Hepatocyte (in vitro differentiated cells): Measurements from ENCODE around the gene PRPF19. TPM values are rescaled to one million over a fixed set of nuclear protein-coding genes. Genes with fewer than 3 reads are reported as not detected.

Source experiments
- DNase-seq: peaks from one replicate; pipeline ENCODE4 v3.0.0-alpha.2; 2016; ENCODE audit warnings: low spot score
- H2AFZ ChIP-seq: fragments of 200-600 bp; sonication (generic); 2 replicates; pipeline ENCODE4 v1.6.0; 2016; ENCODE audit warnings: antibody characterized with exemption, mild to moderate bottlenecking
- H3K27ac ChIP-seq: fragments of 200-600 bp; sonication (generic); 2 replicates; pipeline ENCODE4 v1.5.1; 2016; ENCODE audit warnings: mild to moderate bottlenecking
- H3K27me3 ChIP-seq: fragments of 200-600 bp; sonication (generic); 2 replicates; pipeline ENCODE4 v1.6.1; 2016
- H3K36me3 ChIP-seq: fragments of 200-600 bp; sonication (generic); replicated peaks from 2 replicates; pipeline ENCODE4 v1.5.1; 2016; ENCODE audit warnings: low read depth; ENCODE audit not compliant: insufficient read depth
- H3K4me1 ChIP-seq: fragments of 200-600 bp; sonication (generic); 2 replicates; pipeline ENCODE4 v1.5.1; 2016; ENCODE audit warnings: mild to moderate bottlenecking, moderate library complexity; ENCODE audit not compliant: insufficient read depth
- H3K4me2 ChIP-seq: fragments of 200-600 bp; sonication (generic); 2 replicates; pipeline ENCODE4 v1.6.0; 2016
- H3K4me3 ChIP-seq: fragments of 200-600 bp; sonication (generic); 2 replicates; pipeline ENCODE4 v1.5.1; 2016; ENCODE audit warnings: mild to moderate bottlenecking
- H3K79me2 ChIP-seq: fragments of 200-600 bp; sonication (generic); 2 replicates; pipeline ENCODE4 v1.6.0; 2017; ENCODE audit warnings: mild to moderate bottlenecking
- H3K9me2 ChIP-seq: fragments of 200-600 bp; sonication (generic); replicated peaks from 2 replicates; pipeline ENCODE4 v1.6.0; 2017; ENCODE audit warnings: mild to moderate bottlenecking; ENCODE audit not compliant: insufficient read depth
- H3K9me3 ChIP-seq: fragments of 200-600 bp; sonication (generic); 2 replicates; pipeline ENCODE4 v1.5.1; 2016; ENCODE audit warnings: low read depth, mild to moderate bottlenecking
- H4K20me1 ChIP-seq: fragments of 200-600 bp; sonication (generic); 2 replicates; pipeline ENCODE4 v1.6.0; 2016; ENCODE audit warnings: mild to moderate bottlenecking; ENCODE audit not compliant: insufficient read depth, poor library complexity, severe bottlenecking
- EZH2 ChIP-seq: fragments of 200-600 bp; sonication (generic); IDR thresholded peaks from 2 replicates; pipeline ENCODE4 v1.6.1; 2016; ENCODE audit warnings: antibody characterized with exemption, mild to moderate bottlenecking, borderline replicate concordance
- EZH2phosphoT487 ChIP-seq: fragments of 200-600 bp; sonication (generic); IDR thresholded peaks from one replicate; pipeline ENCODE4 v1.6.1; 2018; ENCODE audit warnings: antibody characterized with exemption, mild to moderate bottlenecking, low read depth, moderate library complexity; ENCODE audit not compliant: unreplicated experiment, severe bottlenecking
- WGBS: methylation state at CpG from one replicate; pipeline ENCODE4 v1.1.6; 2016; ENCODE audit warnings: low lambda C conversion rate; ENCODE audit errors: missing lambda C conversion rate; 5-methylcytosine and 5-hydroxymethylcytosine counted together
- polyA plus RNA-seq: library from polyadenylated mRNA; unstranded; fragments of >200 nt; fragmentation: Nextera tagmentation; extraction: Ambion mirVana; gene quantifications from 2 replicates; pipeline ENCODE4 v1.2.1, GENCODE V29; 2016
- total RNA-seq: library from RNA; depleted of rRNA; stranded (reverse); fragments of >200 nt; gene quantifications from 2 replicates; pipeline ENCODE4 v1.2.3, GENCODE V29; 2014
- TF ChIP-seq, protein P1 (sequence below): fragments of 200-600 bp; sonication (generic); IDR thresholded peaks from 2 replicates; pipeline ENCODE4 v1.5.1; 2016; ENCODE audit warnings: antibody characterized with exemption, mild to moderate bottlenecking; ENCODE audit not compliant: poor library complexity

Gene PRPF19
- total and polyA plus RNA-seq, 2 experiments from 2014 or later, result 19.3 to 53.8 TPM

- no peaks in the 10 kb centered on the region for H3K9me2 ChIP-seq
- no peak overlapping the region for H3K4me3 ChIP-seq
- H3K9me3 ChIP-seq, result no peaks in the 10 kb centered on the region
- H3K4me2 ChIP-seq, result no peak overlapping the region
- H3K4me1 ChIP-seq, result no peaks in the 10 kb centered on the region
- no peak overlapping the region for H2AFZ ChIP-seq
- no peaks in the 10 kb centered on the region for H3K36me3 ChIP-seq
- H3K27ac ChIP-seq, result no peak overlapping the region
- H3K79me2 ChIP-seq, result no peaks in the 10 kb centered on the region
- WGBS, result 70% methylated on average over 16 of the region's 16 CpGs
- no peaks in the 10 kb centered on the region for H4K20me1 ChIP-seq
- DNase-seq, result peak; percentile 41
- no peaks in the 10 kb centered on the region for H3K27me3 ChIP-seq
- TF ChIP-seq EZH2phosphoT487 (no peak), EZH2 (no peak)
- TF ChIP-seq, protein P1, sequence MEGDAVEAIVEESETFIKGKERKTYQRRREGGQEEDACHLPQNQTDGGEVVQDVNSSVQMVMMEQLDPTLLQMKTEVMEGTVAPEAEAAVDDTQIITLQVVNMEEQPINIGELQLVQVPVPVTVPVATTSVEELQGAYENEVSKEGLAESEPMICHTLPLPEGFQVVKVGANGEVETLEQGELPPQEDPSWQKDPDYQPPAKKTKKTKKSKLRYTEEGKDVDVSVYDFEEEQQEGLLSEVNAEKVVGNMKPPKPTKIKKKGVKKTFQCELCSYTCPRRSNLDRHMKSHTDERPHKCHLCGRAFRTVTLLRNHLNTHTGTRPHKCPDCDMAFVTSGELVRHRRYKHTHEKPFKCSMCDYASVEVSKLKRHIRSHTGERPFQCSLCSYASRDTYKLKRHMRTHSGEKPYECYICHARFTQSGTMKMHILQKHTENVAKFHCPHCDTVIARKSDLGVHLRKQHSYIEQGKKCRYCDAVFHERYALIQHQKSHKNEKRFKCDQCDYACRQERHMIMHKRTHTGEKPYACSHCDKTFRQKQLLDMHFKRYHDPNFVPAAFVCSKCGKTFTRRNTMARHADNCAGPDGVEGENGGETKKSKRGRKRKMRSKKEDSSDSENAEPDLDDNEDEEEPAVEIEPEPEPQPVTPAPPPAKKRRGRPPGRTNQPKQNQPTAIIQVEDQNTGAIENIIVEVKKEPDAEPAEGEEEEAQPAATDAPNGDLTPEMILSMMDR, result no peak
Measured at GRCh38 chr11:60872961-60873524, 33.3 kb downstream of the PRPF19 start.

DNA sequence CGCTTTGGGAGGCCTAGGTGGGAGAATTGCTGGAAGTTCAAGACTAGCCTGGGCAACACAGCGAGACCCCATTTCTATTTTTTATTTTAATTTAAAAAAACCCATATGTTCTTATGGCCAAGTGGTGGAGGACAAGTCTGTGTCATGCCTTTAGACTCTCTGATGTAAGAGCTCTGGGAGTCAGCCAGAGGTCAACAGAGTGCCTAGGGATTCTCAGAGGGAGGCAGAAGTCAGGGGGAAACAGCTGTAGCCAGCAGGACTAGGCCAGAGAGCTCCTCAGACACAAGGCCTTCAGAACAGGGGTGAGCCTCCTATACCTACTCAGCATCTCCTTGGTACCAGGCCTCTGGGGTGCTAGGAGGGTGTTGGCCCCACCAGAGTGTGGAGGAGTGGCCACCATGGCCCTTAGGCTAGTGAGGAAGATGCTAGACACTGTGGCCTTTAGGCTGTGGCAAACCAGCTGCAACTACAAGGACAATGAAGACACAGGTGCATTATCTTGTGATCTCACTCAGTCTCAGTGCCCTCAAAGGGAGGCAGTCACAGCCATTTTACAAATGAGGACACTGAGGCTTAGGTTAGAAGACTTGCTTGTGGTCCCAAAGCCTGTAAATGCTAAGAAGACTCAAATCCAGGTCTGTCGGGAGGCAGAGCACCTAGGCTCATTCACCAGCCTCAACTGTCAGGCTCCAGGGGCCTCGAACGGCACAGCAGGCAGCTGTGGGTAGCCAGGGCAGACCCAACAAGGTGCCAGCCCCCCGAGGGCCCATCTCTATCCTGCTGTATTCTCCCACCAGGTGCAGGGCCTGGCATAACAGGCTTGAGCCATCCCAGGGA, 34.0 kb downstream of the PRPF19 start:
- H2AFZ ChIP-seq, result no peak overlapping the region
- H3K9me3 ChIP-seq, result no peaks in the 10 kb centered on the region
- H3K9me2 ChIP-seq, result no peaks in the 10 kb centered on the region
- 92% methylated on average over 6 of the region's 6 CpGs for WGBS
- DNase-seq, result no peak
- no peaks in the 10 kb centered on the region for H4K20me1 ChIP-seq
- no peak overlapping the region for H3K27ac ChIP-seq
- no peaks in the 10 kb centered on the region for H3K36me3 ChIP-seq
- H3K27me3 ChIP-seq, result no peaks in the 10 kb centered on the region
- no peak overlapping the region for H3K4me2 ChIP-seq
- H3K79me2 ChIP-seq, result no peaks in the 10 kb centered on the region
- no peaks in the 10 kb centered on the region for H3K4me1 ChIP-seq
- H3K4me3 ChIP-seq, result no peak overlapping the region
- TF ChIP-seq, protein P1, result no peak

DNA sequence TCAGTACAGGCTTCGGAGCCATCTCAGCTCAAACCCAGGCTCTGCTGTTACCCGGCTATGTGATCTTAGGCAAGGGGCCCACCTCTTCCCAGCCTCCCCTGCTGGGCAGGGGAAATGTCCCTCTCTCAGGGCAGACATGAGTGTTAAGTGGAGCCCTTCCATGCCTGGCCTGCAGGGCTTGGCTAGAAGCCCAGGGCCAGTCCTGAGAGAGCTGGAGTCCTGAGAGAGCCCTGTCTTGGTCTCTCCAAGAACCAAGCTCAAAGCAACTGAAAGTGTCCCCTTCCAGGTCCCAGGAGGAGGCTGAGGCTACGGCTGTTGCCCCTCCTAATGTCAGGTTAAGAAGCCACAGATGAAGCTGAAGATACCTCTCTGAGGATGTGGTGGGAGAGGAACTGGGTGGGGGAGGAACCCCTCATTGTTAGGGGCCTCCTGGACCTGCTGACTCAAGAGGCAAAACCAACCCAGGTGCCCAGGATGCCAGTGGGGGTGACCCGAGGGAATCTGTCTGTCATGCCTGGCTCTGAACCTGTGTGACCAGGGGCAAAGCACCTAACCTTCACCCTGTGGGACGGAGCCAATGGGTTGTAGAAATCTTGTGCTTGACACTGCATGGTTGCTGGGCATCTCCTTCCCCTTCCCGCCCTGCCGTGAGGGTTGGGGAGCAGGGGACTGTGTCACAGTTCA, 34.9 kb downstream of the PRPF19 start:
- no peaks in the 10 kb centered on the region for H3K4me1 ChIP-seq
- WGBS, result 90% methylated on average over 7 of the region's 7 CpGs
- no peaks in the 10 kb centered on the region for H3K27me3 ChIP-seq
- no peaks in the 10 kb centered on the region for H4K20me1 ChIP-seq
- DNase-seq, result no peak
- H3K79me2 ChIP-seq, result no peaks in the 10 kb centered on the region
- H3K36me3 ChIP-seq, result no peaks in the 10 kb centered on the region
- no peaks in the 10 kb centered on the region for H3K9me2 ChIP-seq
- no peaks in the 10 kb centered on the region for H3K9me3 ChIP-seq
- TF ChIP-seq, protein P1, result no peak
- TF ChIP-seq EZH2phosphoT487 (no peak), EZH2 (no peak)
- H2AFZ ChIP-seq, result no peak overlapping the region
- H3K4me2 ChIP-seq, result no peak overlapping the region
- no peak overlapping the region for H3K4me3 ChIP-seq
- no peak overlapping the region for H3K27ac ChIP-seq
